HG03442 (cell line): ENCODE measurements around the gene WDR91.

Experiments used
- ATAC-seq: cut with Tn5 transposase; IDR thresholded peaks from one replicate; pipeline ENCODE4 v1.9.1; 2021; ENCODE audit warnings: mild to moderate bottlenecking, moderate library complexity; ENCODE audit not compliant: unreplicated experiment

The WDR91 gene

GRCh38 chr7:135200821-135201331 lies 10.4 kb downstream of the WDR91 start:
- no peak for ATAC-seq

GRCh38 chr7:135199439-135199838 lies 11.9 kb downstream of the WDR91 start:
- ATAC-seq: no peak

- ATAC-seq: no peak
Measured at GRCh38 chr7:135197906-135198655, 13.2 kb downstream of the WDR91 start.

- no peak for ATAC-seq
Measured at GRCh38 chr7:135197343-135197742, 14.0 kb downstream of the WDR91 start.

- no peak for ATAC-seq
Measured at GRCh38 chr7:135195968-135196629, 15.2 kb downstream of the WDR91 start.

GRCh38 chr7:135195156-135195555 lies 16.2 kb downstream of the WDR91 start:
- no peak for ATAC-seq

GRCh38 chr7:135194494-135195095 lies 16.7 kb downstream of the WDR91 start:
- ATAC-seq: no peak

- no peak for ATAC-seq
Measured at GRCh38 chr7:135193615-135194081, 17.7 kb downstream of the WDR91 start.

GRCh38 chr7:135192914-135193536 lies 18.3 kb downstream of the WDR91 start:
- no peak for ATAC-seq

GRCh38 chr7:135190703-135191102 lies 20.6 kb downstream of the WDR91 start:
- ATAC-seq: no peak

- ATAC-seq: no peak
Measured at GRCh38 chr7:135189961-135190360, 21.4 kb downstream of the WDR91 start.

- no peak for ATAC-seq
Measured at GRCh38 chr7:135189221-135189662, 22.1 kb downstream of the WDR91 start.

- ATAC-seq: peak; percentile 32
Measured at GRCh38 chr7:135188298-135188984, 22.9 kb downstream of the WDR91 start.

- peak; percentile 58 for ATAC-seq
Measured at GRCh38 chr7:135186841-135187253, 24.5 kb downstream of the WDR91 start.

- ATAC-seq: no peak
Measured at GRCh38 chr7:135186261-135186540, 25.1 kb downstream of the WDR91 start.

GRCh38 chr7:135185471-135186260 lies 25.7 kb downstream of the WDR91 start:
- no peak for ATAC-seq

GRCh38 chr7:135184254-135184841 lies 27.0 kb downstream of the WDR91 start:
- no peak for ATAC-seq

GRCh38 chr7:135183478-135183877 lies 27.8 kb downstream of the WDR91 start:
- no peak for ATAC-seq

- ATAC-seq: no peak
Measured at GRCh38 chr7:135181929-135182678, 29.2 kb downstream of the WDR91 start.
